ENCODE results near the gene CYP27B1.
"Not testable (repeated sequence)": the region's sequence is repeated elsewhere in the genome, so short reads cannot be mapped to it uniquely, and the experiment has no call there.

The CYP27B1 gene

GRCh38 chr12:57733928-57734327 is 33.0 kb downstream of the CYP27B1 start:
- DNase-seq: no peak

GRCh38 chr12:57732726-57733593 is 33.9 kb downstream of the CYP27B1 start:
- DNase-seq: no peak

- DNase-seq: no peak
Measured at GRCh38 chr12:57732270-57732669, 34.6 kb downstream of the CYP27B1 start.

- no peak for DNase-seq
Measured at GRCh38 chr12:57731411-57732080, 35.3 kb downstream of the CYP27B1 start.

- DNase-seq: no peak
Measured at GRCh38 chr12:57730336-57731067, 36.4 kb downstream of the CYP27B1 start.

- DNase-seq: no peak
Measured at GRCh38 chr12:57729321-57729844, 37.5 kb downstream of the CYP27B1 start.

- no peak for DNase-seq
Measured at GRCh38 chr12:57727758-57728395, 39.0 kb downstream of the CYP27B1 start.

- no peak for DNase-seq
Measured at GRCh38 chr12:57726884-57727757, 39.8 kb downstream of the CYP27B1 start.

GRCh38 chr12:57726151-57726883 is 40.6 kb downstream of the CYP27B1 start:
- DNase-seq: peak in 1 of 2 donors; percentile 36

- DNase-seq: no peak
Measured at GRCh38 chr12:57725851-57726150, 41.1 kb downstream of the CYP27B1 start.

GRCh38 chr12:57724936-57725740 is 41.7 kb downstream of the CYP27B1 start:
- no peak for DNase-seq

GRCh38 chr12:57724003-57724935 is 42.6 kb downstream of the CYP27B1 start:
- DNase-seq: no peak

- DNase-seq: no peak
Measured at GRCh38 chr12:57723630-57723962, 43.3 kb downstream of the CYP27B1 start.

GRCh38 chr12:57722716-57723629 is 43.9 kb downstream of the CYP27B1 start:
- no peak for DNase-seq

- not testable (repeated sequence) for DNase-seq
Measured at GRCh38 chr12:57721846-57722608, 44.9 kb downstream of the CYP27B1 start.

GRCh38 chr12:57720606-57721595 is 46.0 kb downstream of the CYP27B1 start:
- DNase-seq: no peak

All from stimulated activated CD4-positive, alpha-beta T cell treated with anti-CD3 and anti-CD28 coated beads, Interleukin-2, amount 100 ng/mL, for 24 hours (primary cell).